ENCODE measurements around the gene CCL14.

- TF ChIP-seq, protein P1, sequence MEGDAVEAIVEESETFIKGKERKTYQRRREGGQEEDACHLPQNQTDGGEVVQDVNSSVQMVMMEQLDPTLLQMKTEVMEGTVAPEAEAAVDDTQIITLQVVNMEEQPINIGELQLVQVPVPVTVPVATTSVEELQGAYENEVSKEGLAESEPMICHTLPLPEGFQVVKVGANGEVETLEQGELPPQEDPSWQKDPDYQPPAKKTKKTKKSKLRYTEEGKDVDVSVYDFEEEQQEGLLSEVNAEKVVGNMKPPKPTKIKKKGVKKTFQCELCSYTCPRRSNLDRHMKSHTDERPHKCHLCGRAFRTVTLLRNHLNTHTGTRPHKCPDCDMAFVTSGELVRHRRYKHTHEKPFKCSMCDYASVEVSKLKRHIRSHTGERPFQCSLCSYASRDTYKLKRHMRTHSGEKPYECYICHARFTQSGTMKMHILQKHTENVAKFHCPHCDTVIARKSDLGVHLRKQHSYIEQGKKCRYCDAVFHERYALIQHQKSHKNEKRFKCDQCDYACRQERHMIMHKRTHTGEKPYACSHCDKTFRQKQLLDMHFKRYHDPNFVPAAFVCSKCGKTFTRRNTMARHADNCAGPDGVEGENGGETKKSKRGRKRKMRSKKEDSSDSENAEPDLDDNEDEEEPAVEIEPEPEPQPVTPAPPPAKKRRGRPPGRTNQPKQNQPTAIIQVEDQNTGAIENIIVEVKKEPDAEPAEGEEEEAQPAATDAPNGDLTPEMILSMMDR (conservative IDR thresholded peaks at IDR 0.05 in 1 of 2, IDR thresholded peaks at IDR 0.05 in 1 of 2; ENCODE audit: low read depth in 1 of 2, low read length in 2 of 2): no peak
- TF ChIP-seq EZH2 (IDR thresholded peaks at IDR 0.05; ENCODE audit: low read length, missing control alignments): no peak
Observed at GRCh38 chr17:35943537-35943936, 43.0 kb downstream of the CCL14 start, which contains the start of gene LYZL6.

Measured in fibroblast of lung (primary cell).